Measurements from ENCODE around the gene PIP4K2B. TPM values are rescaled to one million over a fixed set of nuclear protein-coding genes. Genes with fewer than 3 reads are reported as not detected.

The PIP4K2B gene
- total RNA-seq, 4 donors from 2014 or later = 19.5 to 45.4 (median 33.6) TPM

DNA sequence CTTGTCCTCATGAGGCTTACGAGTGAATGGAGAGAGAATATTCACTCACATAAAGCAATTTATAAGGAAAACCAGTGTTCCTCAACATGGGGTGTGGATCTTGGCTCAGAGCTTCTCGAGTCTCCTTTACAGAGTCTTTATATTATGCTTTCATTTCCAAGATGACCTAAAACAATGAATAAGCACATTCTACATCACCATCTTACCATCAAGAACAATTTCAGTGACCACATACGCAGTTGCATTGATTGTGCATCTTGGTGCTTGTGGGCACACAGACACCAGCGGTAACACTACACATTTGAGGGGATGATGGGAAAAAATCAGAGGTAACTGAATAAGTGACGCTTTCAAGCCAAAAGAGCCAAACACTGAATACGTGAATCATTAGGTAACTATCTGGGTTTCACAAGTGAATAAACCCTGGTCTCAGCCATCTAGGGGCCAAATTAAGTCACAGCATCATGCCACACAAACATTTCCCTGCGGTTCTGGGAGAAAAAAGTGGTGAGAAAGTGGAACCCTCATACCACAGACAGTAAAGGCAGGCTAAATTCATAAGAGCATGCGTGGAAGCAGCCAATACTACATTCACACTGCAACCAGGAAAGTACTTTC is 16.3 kb upstream of the PIP4K2B start:
- 76 to 78% methylated on average over 8 of the region's 8 CpGs for WGBS, 2 donors
- no peak overlapping the region for H3K4me3 ChIP-seq (ENCODE audit: low read depth, poor library complexity, severe bottlenecking)
- intact Hi-C loops (cut with DNase I; ENCODE audit: low total_unique reads) = no loop called here
- no peak for DNase-seq (ENCODE audit: low spot score in 2 of 2)
- TF ChIP-seq, protein P1, sequence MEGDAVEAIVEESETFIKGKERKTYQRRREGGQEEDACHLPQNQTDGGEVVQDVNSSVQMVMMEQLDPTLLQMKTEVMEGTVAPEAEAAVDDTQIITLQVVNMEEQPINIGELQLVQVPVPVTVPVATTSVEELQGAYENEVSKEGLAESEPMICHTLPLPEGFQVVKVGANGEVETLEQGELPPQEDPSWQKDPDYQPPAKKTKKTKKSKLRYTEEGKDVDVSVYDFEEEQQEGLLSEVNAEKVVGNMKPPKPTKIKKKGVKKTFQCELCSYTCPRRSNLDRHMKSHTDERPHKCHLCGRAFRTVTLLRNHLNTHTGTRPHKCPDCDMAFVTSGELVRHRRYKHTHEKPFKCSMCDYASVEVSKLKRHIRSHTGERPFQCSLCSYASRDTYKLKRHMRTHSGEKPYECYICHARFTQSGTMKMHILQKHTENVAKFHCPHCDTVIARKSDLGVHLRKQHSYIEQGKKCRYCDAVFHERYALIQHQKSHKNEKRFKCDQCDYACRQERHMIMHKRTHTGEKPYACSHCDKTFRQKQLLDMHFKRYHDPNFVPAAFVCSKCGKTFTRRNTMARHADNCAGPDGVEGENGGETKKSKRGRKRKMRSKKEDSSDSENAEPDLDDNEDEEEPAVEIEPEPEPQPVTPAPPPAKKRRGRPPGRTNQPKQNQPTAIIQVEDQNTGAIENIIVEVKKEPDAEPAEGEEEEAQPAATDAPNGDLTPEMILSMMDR (IDR thresholded peaks at IDR 0.05) = no peak
- TF ChIP-seq POLR2A (IDR thresholded peaks at IDR 0.05) = no peak

DNA sequence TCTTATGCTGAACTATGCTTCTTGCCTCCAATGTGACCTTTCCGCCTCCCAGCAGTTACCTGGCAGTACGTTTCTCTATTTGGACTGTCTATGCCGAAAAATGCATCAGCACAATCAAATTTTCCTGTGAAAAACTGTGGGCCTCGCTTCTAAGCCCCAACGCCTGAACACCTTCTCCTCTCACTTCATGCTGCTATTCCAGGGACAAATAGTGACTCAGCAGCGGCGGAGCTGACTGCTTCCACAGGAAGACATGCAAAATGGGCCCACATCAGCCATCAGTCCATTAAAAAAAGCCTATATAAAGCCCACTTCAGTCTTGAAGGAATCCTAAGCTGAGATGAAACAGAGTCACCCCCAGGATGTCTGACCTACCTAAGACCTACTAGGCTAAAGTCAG is 10.5 kb upstream of the PIP4K2B start:
- 84 to 96% methylated on average over 7 of the region's 7 CpGs for WGBS, 2 donors
- TF ChIP-seq POLR2A (IDR thresholded peaks at IDR 0.05) = no peak
- TF ChIP-seq, protein P1 (IDR thresholded peaks at IDR 0.05) = no peak
- H3K4me3 ChIP-seq (ENCODE audit: low read depth, poor library complexity, severe bottlenecking) = no peak overlapping the region
- intact Hi-C loops (cut with DNase I; ENCODE audit: low total_unique reads) = loop anchor here (10.0 kb wide), 1 partner anchor 345 kb away; the partner anchor contains the start of gene PLXDC1
- no peak for DNase-seq (ENCODE audit: low spot score in 2 of 2)

DNA sequence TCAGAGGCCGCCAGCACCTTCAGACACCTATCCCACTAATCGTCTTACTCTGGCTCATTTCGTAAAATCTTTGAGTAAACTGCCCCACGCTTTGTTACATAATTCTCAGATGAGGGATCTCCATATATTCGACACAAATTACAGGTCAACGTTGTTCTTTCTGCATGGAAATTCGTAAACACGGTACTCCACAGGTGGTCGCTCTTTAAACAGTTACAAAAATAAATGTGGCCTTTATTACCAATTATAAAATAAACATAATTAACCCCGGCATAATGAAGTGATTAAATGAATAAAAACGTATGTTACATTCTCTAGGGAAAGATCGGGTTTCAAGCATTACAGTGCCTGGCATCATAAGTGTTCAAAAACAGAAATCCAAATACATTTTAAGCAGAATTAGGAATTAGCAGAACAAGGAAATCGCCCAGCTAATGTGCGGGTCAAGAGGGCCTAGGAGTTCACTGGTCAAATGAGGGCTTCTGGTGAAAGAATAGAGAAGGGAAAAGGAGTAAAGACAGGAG is 943 bp upstream of the PIP4K2B start:
- no peak for TF ChIP-seq POLR2A (IDR thresholded peaks at IDR 0.05)
- TF ChIP-seq, protein P1 (IDR thresholded peaks at IDR 0.05) = no peak
- intact Hi-C loops (cut with DNase I; ENCODE audit: low total_unique reads) = loop anchor here (10.0 kb wide), 1 partner anchor 355 kb away; the partner anchor contains the start of gene PLXDC1
- no peak for DNase-seq (ENCODE audit: low spot score in 2 of 2)
- H3K4me3 ChIP-seq (ENCODE audit: low read depth, poor library complexity, severe bottlenecking) = peak overlapping the region; percentile 39
- 17 to 21% methylated on average over 14 of the region's 14 CpGs for WGBS, 2 donors

DNA sequence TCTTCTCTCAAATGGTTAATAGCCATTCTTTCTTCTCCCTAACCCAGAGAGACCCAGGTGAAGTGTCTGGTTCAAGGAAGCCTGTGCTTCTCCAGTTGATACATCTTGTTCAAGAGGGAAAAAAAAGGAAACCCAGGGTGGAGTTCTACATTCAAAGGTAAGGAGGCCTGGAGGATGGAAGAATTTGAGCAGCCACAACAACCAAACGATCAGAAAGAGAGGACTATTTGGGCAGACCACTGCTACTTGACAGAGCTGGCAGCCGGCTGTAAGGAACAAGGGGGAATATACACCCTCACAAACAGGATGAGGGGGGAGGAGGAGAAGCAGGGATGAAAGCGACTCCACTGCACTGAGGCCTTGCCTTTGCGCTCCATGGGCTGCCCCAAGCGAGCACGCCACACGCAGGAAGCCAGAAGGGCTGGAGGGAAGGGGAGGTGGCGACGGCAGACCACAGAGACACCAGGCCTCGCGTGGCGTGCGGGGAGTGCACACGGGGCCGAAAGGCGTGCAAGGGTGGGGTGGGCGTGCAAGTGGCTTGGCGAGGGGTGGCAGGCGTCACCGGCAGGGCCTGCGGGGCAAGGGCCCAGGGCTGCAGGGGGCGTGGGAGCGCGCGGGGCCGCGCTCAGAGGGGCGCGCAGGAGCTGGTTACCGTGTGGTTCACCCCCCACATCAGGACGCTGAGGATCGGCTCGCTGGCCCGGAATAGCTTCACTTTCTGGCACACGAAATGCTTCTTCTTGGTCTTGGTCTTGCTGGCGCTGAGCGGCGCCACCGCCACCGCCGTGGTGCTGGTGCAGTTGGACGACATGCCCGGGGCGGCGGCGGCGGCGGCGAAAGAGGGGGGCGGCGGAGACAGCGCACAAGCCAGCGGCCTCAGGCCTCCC is 499 bp downstream of the PIP4K2B start:
- WGBS, 2 donors = 0 to 1% methylated on average over 17 to 33 of the region's 53 CpGs
- TF ChIP-seq, protein P1 (IDR thresholded peaks at IDR 0.05) = no peak
- TF ChIP-seq POLR2A (IDR thresholded peaks at IDR 0.05) = no peak
- intact Hi-C loops (cut with DNase I; ENCODE audit: low total_unique reads) = no loop called here
- DNase-seq (ENCODE audit: low spot score in 2 of 2) = peak; percentile 31 to 94
- H3K4me3 ChIP-seq (ENCODE audit: low read depth, poor library complexity, severe bottlenecking) = peak overlapping the region; percentile 58

DNA sequence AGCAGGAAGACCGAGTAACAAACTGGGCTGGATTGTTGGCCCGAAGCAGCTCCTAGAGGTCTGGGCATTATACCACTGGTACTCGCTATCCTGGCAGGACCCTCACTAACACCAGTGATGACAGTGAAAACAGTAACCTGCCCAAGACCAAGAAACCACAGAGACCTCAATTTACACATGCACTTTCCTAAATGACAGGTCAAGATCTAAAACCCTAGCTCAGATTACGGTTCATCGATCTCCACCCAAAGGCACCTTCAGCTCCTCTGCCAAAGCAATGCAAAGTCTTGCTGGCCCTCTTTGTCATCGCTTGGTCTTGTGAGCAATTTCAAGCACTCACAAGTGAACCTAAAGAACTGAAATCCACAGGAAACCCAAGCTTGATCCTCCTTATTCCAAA is 1.5 kb downstream of the PIP4K2B start:
- intact Hi-C loops (cut with DNase I; ENCODE audit: low total_unique reads) = no loop called here
- TF ChIP-seq, protein P1 (IDR thresholded peaks at IDR 0.05) = no peak
- 64 to 71% methylated on average over 6 of the region's 6 CpGs for WGBS, 2 donors

More for the DNA sequence above, 1.5 kb downstream of the PIP4K2B start:
- no peak overlapping the region for H3K4me3 ChIP-seq (ENCODE audit: low read depth, poor library complexity, severe bottlenecking)
- no peak for DNase-seq (ENCODE audit: low spot score in 2 of 2)

Measured in lower leg skin (tissue), 4 donors.